ENCODE data around the gene PPP2R3A. TPM values are rescaled to one million over a fixed set of nuclear protein-coding genes. Genes with fewer than 3 reads are reported as not detected.

Gene PPP2R3A
- total and polyA plus RNA-seq, 2 donors (not counting 3 experiments of a cell fraction or from before 2014, with no cell fraction given) = 3.3 to 14.6 TPM

GRCh38 chr3:135995766-135996165 is 30.2 kb downstream of the PPP2R3A start:
- Histone ChIP-seq H3K4me3 (replicated peaks in 1 of 3; ENCODE audit: insufficient read depth in 1 of 3, low read depth in 1 of 3, low read length in 3 of 3) (no peak overlapping the region), H3K9me1 (replicated peaks; ENCODE audit: control insufficient read depth, extremely low read depth, insufficient read depth, low read length) (no peaks in the 10 kb centered on the region), H3K27me3 (ENCODE audit: control insufficient read depth in 2 of 2, insufficient read depth in 2 of 2, low read length in 2 of 2) (no peaks in the 10 kb centered on the region), H3K4me2 (ENCODE audit: insufficient read depth, low read length) (no peak overlapping the region), H3K27ac (ENCODE audit: insufficient read depth, low read depth, low read length) (no peak overlapping the region), H3K79me2 (ENCODE audit: control insufficient read depth, insufficient read depth, low read length) (no peaks in the 10 kb centered on the region), H4K20me1 (replicated peaks; ENCODE audit: control insufficient read depth, extremely low read depth, insufficient read depth, low read length) (no peaks in the 10 kb centered on the region), H2AFZ (ENCODE audit: low read depth, low read length) (no peak overlapping the region), H3K9me3 (replicated peaks; ENCODE audit: control insufficient read depth, insufficient read depth, low read length) (no peaks in the 10 kb centered on the region), H3K36me3 (ENCODE audit: control insufficient read depth in 2 of 2, extremely low read depth in 1 of 2, insufficient read depth in 2 of 2, low read length in 2 of 2) (no peaks in the 10 kb centered on the region), H3K4me1 (ENCODE audit: control insufficient read depth, extremely low read depth, insufficient read depth, low read length) (peaks cover 23% of the 10 kb centered on the region), H3K9ac (replicated peaks; ENCODE audit: extremely low read depth, insufficient read depth, low read length) (no peak overlapping the region)
- POLR2A ChIA-PET = no interaction called here
- BruUV-seq (replicated peaks) = no TSS peak
- dilution Hi-C loops (cut with MboI; ENCODE audit: extremely low pct_ligation_motif_present, low sequenced_read_pairs) = no loop called here
- intact Hi-C loops (cut with micrococcal nuclease) = no loop called here
- TF ChIP-seq MYC (IDR thresholded peaks at IDR 0.05; ENCODE audit: low read depth, low read length) (no peak), MAX (IDR thresholded peaks at IDR 0.05; ENCODE audit: insufficient read depth, insufficient read length) (no peak), EZH2 (IDR thresholded peaks at IDR 0.05; ENCODE audit: borderline replicate concordance, low read depth, low read length, severe bottlenecking) (no peak), CTCF (IDR thresholded peaks at IDR 0.05; ENCODE audit: extremely low read depth in 1 of 2, insufficient read depth in 1 of 2, low read depth in 1 of 2, low read length in 2 of 2) (no peak)
- CTCF ChIA-PET = interaction anchor here (1.6 kb wide), 1 partner anchor 47 kb away, joined by 7 read pairs; no protein-coding TSS in a partner anchor
- no peak for DNase-seq (ENCODE audit: low read depth, low spot score)
- FAIRE-seq = no peak

All from endothelial cell of umbilical vein (primary cell).